IMR-90 (cell line): ENCODE data around the gene PRSS2. TPM values are rescaled to one million over a fixed set of nuclear protein-coding genes. Genes with fewer than 3 reads are reported as not detected.

ENCODE experiments used
- ATAC-seq: fragments of 200-7000 bp; cut with Tn5 transposase; 2 replicates; pipeline ENCODE4 v1.9.1; 2020; ENCODE audit warnings: low read depth, mild to moderate bottlenecking, moderate library complexity
- BruUV-seq: library from RNA; stranded (reverse); fragments of 400-500 nt; replicated peaks from 2 replicates; lab custom pipeline; 2021; lab: Mats Ljungman, UMichigan
- CTCF ChIA-PET: fragments of 300-600 bp; formaldehyde crosslinking; extraction: SDS; loops from one replicate; lab custom pipeline; 2021; ENCODE audit warnings: antibody characterized with exemption; lab: Yijun Ruan, JAX
- POLR2A ChIA-PET: fragments of 300-600 bp; sonication (Branson Sonifier 250); formaldehyde crosslinking; loops from one replicate; lab custom pipeline; 2022; ENCODE audit warnings: antibody characterized with exemption; ENCODE audit not compliant: unreplicated experiment; lab: Charles Lee
- DNase-seq: peaks from one replicate; pipeline ENCODE4 v3.0.0; 2013
- H2AFZ ChIP-seq: replicated peaks from 2 replicates; pipeline ENCODE3; 2013; ENCODE audit warnings: low read length, mild to moderate bottlenecking; ENCODE audit not compliant: poor library complexity
- H2AK5ac ChIP-seq: 2 replicates; pipeline ENCODE4 v1.6.1; 2013; ENCODE audit warnings: low read depth, low read length, inconsistent platforms
- H2AK9ac ChIP-seq: replicated peaks from 2 replicates; pipeline ENCODE3; 2013; ENCODE audit warnings: mild to moderate bottlenecking, low read depth, low read length, moderate library complexity; ENCODE audit not compliant: poor library complexity
- H2BK120ac ChIP-seq: 2 replicates; pipeline ENCODE4 v1.6.1; 2013; ENCODE audit warnings: low read depth, low read length, inconsistent platforms
- H2BK15ac ChIP-seq: 3 replicates; pipeline ENCODE4 v1.6.1; 2013; ENCODE audit warnings: low read depth, low read length, inconsistent platforms
- H2BK20ac ChIP-seq: 2 replicates; pipeline ENCODE4 v1.6.1; 2013; ENCODE audit warnings: low read depth, mild to moderate bottlenecking, inconsistent platforms, low read length, moderate library complexity
- H2BK5ac ChIP-seq: 2 replicates; pipeline ENCODE4 v1.6.1; 2013; ENCODE audit warnings: mild to moderate bottlenecking, low read depth, low read length, inconsistent platforms; ENCODE audit not compliant: poor library complexity, severe bottlenecking
- H3K14ac ChIP-seq: replicated peaks from 2 replicates; pipeline ENCODE4 v1.6.1; 2013; ENCODE audit warnings: low read depth, low read length, inconsistent platforms
- H3K18ac ChIP-seq: 2 replicates; pipeline ENCODE4 v1.6.1; 2013; ENCODE audit warnings: low read depth, low read length, control low read depth
- H3K23ac ChIP-seq: 2 replicates; pipeline ENCODE4 v1.6.1; 2013; ENCODE audit warnings: low read depth, low read length, inconsistent platforms
- H3K27ac ChIP-seq: 2 replicates; pipeline ENCODE4 v1.5.1; 2013; ENCODE audit warnings: mild to moderate bottlenecking, control low read depth, low read length; ENCODE audit not compliant: insufficient read depth
- H3K27me3 ChIP-seq: 2 replicates; pipeline ENCODE4 v1.6.1; 2013; ENCODE audit warnings: low read length; ENCODE audit not compliant: control insufficient read depth, insufficient read depth
- H3K36me3 ChIP-seq: 2 replicates; pipeline ENCODE4 v1.6.1; 2013; ENCODE audit warnings: low read length, mixed read lengths; ENCODE audit not compliant: control insufficient read depth, insufficient read depth
- H3K4ac ChIP-seq: 2 replicates; pipeline ENCODE4 v1.6.1; 2013; ENCODE audit warnings: low read depth, low read length, inconsistent platforms
- H3K4me1 ChIP-seq: 2 replicates; pipeline ENCODE4 v1.6.1; 2013; ENCODE audit warnings: low read length, mixed read lengths; ENCODE audit not compliant: control insufficient read depth, insufficient read depth
- H3K4me2 ChIP-seq: 2 replicates; pipeline ENCODE4 v1.6.1; 2013; ENCODE audit warnings: low read depth, mild to moderate bottlenecking, control low read depth, low read length, moderate library complexity
- H3K4me3 ChIP-seq: 2 replicates; pipeline ENCODE4 v1.5.1; 2013; ENCODE audit warnings: low read depth, mild to moderate bottlenecking, control low read depth, low read length, moderate library complexity; ENCODE audit not compliant: insufficient read depth
- H3K56ac ChIP-seq: 2 replicates; pipeline ENCODE4 v1.6.1; 2013; ENCODE audit warnings: low read length, inconsistent platforms; ENCODE audit not compliant: insufficient read depth; ENCODE audit errors: extremely low read depth
- H3K79me1 ChIP-seq, 2 experiments: 2 replicates each; pipeline ENCODE4 v1.6.1; 2013; ENCODE audit warnings: low read length in 2 of 2, inconsistent platforms in 1 of 2, low read depth in 1 of 2
- H3K9ac ChIP-seq: 2 replicates; pipeline ENCODE4 v1.6.1; 2013; ENCODE audit warnings: low read depth, low read length, control low read depth
- H3K9me1 ChIP-seq: 2 replicates; pipeline ENCODE4 v1.6.1; 2013; ENCODE audit warnings: low read length, inconsistent platforms; ENCODE audit not compliant: insufficient read depth
- H3K9me3 ChIP-seq: 2 replicates; pipeline ENCODE4 v1.6.1; 2013; ENCODE audit warnings: low read length; ENCODE audit not compliant: control insufficient read depth, insufficient read depth
- H4K20me1 ChIP-seq: 2 replicates; pipeline ENCODE4 v1.6.1; 2013; ENCODE audit warnings: low read length, inconsistent platforms; ENCODE audit not compliant: insufficient read depth
- H4K5ac ChIP-seq: 2 replicates; pipeline ENCODE4 v1.6.1; 2013; ENCODE audit warnings: mild to moderate bottlenecking, low read depth, low read length, control low read depth
- H4K8ac ChIP-seq, 2 experiments: 2 replicates each; pipeline ENCODE4 v1.6.1; 2013; ENCODE audit warnings: low read depth in 2 of 2, low read length in 2 of 2, control low read depth in 1 of 2, inconsistent platforms in 1 of 2
- H4K91ac ChIP-seq: 2 replicates; pipeline ENCODE4 v1.6.1; 2013; ENCODE audit warnings: low read depth, low read length, inconsistent platforms; ENCODE audit not compliant: insufficient read depth
- BHLHE40 ChIP-seq: fragments of 150-350 bp; IDR thresholded peaks from 2 replicates; pipeline ENCODE4 v1.6.1; 2016; ENCODE audit warnings: mild to moderate bottlenecking, low read depth, low read length
- CHD1 ChIP-seq: IDR thresholded peaks from 2 replicates; pipeline ENCODE4 v1.6.1; 2012; ENCODE audit warnings: low read depth, low read length, improper control_type of control experiment
- CTCF ChIP-seq: conservative IDR thresholded peaks from 2 replicates; pipeline ENCODE4 v1.5.1; 2012; ENCODE audit warnings: mild to moderate bottlenecking, low read depth, low read length, improper control_type of control experiment
- ELK1 ChIP-seq: fragments of 150-350 bp; IDR thresholded peaks from 2 replicates; pipeline ENCODE4 v1.6.1; 2016; ENCODE audit warnings: low read depth, mild to moderate bottlenecking, low read length, moderate library complexity, borderline replicate concordance
- FOS ChIP-seq: fragments of 150-350 bp; IDR thresholded peaks from 2 replicates; pipeline ENCODE4 v1.6.1; 2016; ENCODE audit warnings: low read depth, low read length
- MAFK ChIP-seq: IDR thresholded peaks from 2 replicates; pipeline ENCODE4 v1.6.1; 2012; ENCODE audit warnings: low read depth, low read length, improper control_type of control experiment
- MAZ ChIP-seq: IDR thresholded peaks from 2 replicates; pipeline ENCODE4 v1.6.1; 2012; ENCODE audit warnings: low read depth, mild to moderate bottlenecking, low read length, improper control_type of control experiment, moderate library complexity, borderline replicate concordance
- NFE2L2 ChIP-seq: fragments of 150-350 bp; IDR thresholded peaks from 2 replicates; pipeline ENCODE4 v1.6.1; 2016; ENCODE audit warnings: low read depth, mild to moderate bottlenecking, low read length
- POLR2A ChIP-seq: IDR thresholded peaks from 2 replicates; pipeline ENCODE4 v1.6.1; 2012; ENCODE audit warnings: mild to moderate bottlenecking, low read depth, low read length
- RCOR1 ChIP-seq: IDR thresholded peaks from 2 replicates; pipeline ENCODE4 v1.6.1; 2012; ENCODE audit warnings: mild to moderate bottlenecking, low read length, improper control_type of control experiment; ENCODE audit not compliant: insufficient replicate concordance
- RFX5 ChIP-seq: IDR thresholded peaks from 2 replicates; pipeline ENCODE4 v1.8.0; 2012; ENCODE audit warnings: low read depth, mild to moderate bottlenecking, low read length, moderate library complexity
- SMC3 ChIP-seq: fragments of 150-350 bp; IDR thresholded peaks from 2 replicates; pipeline ENCODE4 v1.6.1; 2016; ENCODE audit warnings: low read depth, mild to moderate bottlenecking, antibody characterized with exemption, low read length, moderate library complexity
- USF2 ChIP-seq: fragments of 150-350 bp; IDR thresholded peaks from 2 replicates; pipeline ENCODE4 v1.6.1; 2017; ENCODE audit warnings: mild to moderate bottlenecking, antibody characterized with exemption, low read length, low read depth
- WGBS, 2 experiments: methylation state at CpG; one replicate each; pipeline versions ENCODE4 v1.1.5 to v1.1.7; 2013; ENCODE audit warnings: missing lambda C conversion rate in 2 of 2; ENCODE audit not compliant: insufficient read length in 1 of 2; ENCODE audit errors: extremely low coverage in 2 of 2; 5-methylcytosine and 5-hydroxymethylcytosine counted together
- dilution Hi-C: fragments of 300-500 bp; cut with HindIII; formaldehyde crosslinking; loops from one replicate; pipeline ENCODE4 v1.14.3; 2018; ENCODE audit warnings: low sequenced_read_pairs; ENCODE audit not compliant: unreplicated experiment
- in situ Hi-C: fragments of 300-500 bp; cut with MboI; formaldehyde crosslinking; loops from 3 replicates; pipeline ENCODE4 v1.14.3; 2019; ENCODE audit warnings: low sequenced_read_pairs, inconsistent platforms, mixed read lengths
- intact Hi-C: fragments of 100-400 bp; cut with micrococcal nuclease; formaldehyde crosslinking; loops from 2 replicates; pipeline ENCODE4 v1.10.0; 2022
- polyA plus RNA-seq, 3 experiments: library from polyadenylated mRNA; depleted of rRNA; stranded (reverse); fragments of >200 nt; gene quantifications; 2 replicates each; pipeline ENCODE4 v1.2.3, GENCODE V29; 2012; ENCODE audit warnings: low replicate concordance in 1 of 3
- total RNA-seq: library from RNA; depleted of rRNA; stranded (reverse); fragments of >200 nt; gene quantifications from 2 replicates; pipeline ENCODE4 v1.2.3, GENCODE V29; 2012

Gene PRSS2
- total and polyA plus RNA-seq, 2 of the 4 experiments (the other 2 are of a cell fraction): not detected

- TF ChIP-seq FOS: no peak
Measured at GRCh38 chr7:142752376-142753225, 18.2 kb upstream of the PRSS2 start (continued).

- H3K36me3 ChIP-seq: no peaks in the 10 kb centered on the region
- no peak overlapping the region for H2BK5ac ChIP-seq
- no peak overlapping the region for H3K9ac ChIP-seq
- ATAC-seq (no peak), DNase-seq (no peak)
- intact Hi-C loops (no loop called here), dilution Hi-C loops (no loop called here), in situ Hi-C loops (no loop called here)
- no peak overlapping the region for H4K8ac ChIP-seq
- H3K4me1 ChIP-seq: no peaks in the 10 kb centered on the region
- no peak overlapping the region for H3K4ac ChIP-seq
- H3K4me3 ChIP-seq: no peak overlapping the region
- H3K4me2 ChIP-seq: no peak overlapping the region
- no peak overlapping the region for H3K27ac ChIP-seq
- H2AK9ac ChIP-seq: no peak overlapping the region
- H4K91ac ChIP-seq: no peak overlapping the region
- H3K79me1 ChIP-seq: no peaks in the 10 kb centered on the region
- H3K56ac ChIP-seq: no peak overlapping the region
- H3K27me3 ChIP-seq: no peaks in the 10 kb centered on the region; the same call in 1 of the 2 replicates
- POLR2A ChIA-PET: no interaction called here
- H4K20me1 ChIP-seq: no peaks in the 10 kb centered on the region
- H3K9me3 ChIP-seq: no peaks in the 10 kb centered on the region
- no peak overlapping the region for H3K14ac ChIP-seq
- no peak overlapping the region for H2BK120ac ChIP-seq
- 60% methylated on average over 1 of the region's 8 CpGs; no CpG with 5 or more reads in 1 of the 2 experiments for WGBS, 2 experiments
- no peak overlapping the region for H4K5ac ChIP-seq
- H2BK20ac ChIP-seq: no peak overlapping the region
- H3K23ac ChIP-seq: no peak overlapping the region
- H2AK5ac ChIP-seq: no peak overlapping the region
- H2AFZ ChIP-seq: no peak overlapping the region
- H2BK15ac ChIP-seq: no peak overlapping the region
- no TSS peak for BruUV-seq
- CTCF ChIA-PET: no interaction called here
- no peaks in the 10 kb centered on the region for H3K9me1 ChIP-seq
- no peak overlapping the region for H3K18ac ChIP-seq
- TF ChIP-seq MAFK (no peak), USF2 (no peak), CTCF (no peak), SMC3 (no peak), BHLHE40 (no peak), FOS (no peak), CHD1 (no peak), NFE2L2 (no peak), RFX5 (no peak), POLR2A (no peak), ELK1 (no peak), RCOR1 (no peak), MAZ (no peak)
Measured at GRCh38 chr7:142753366-142753765, 17.4 kb upstream of the PRSS2 start.
